HepG2 (cell line): Measurements from ENCODE around the gene SLC2A4. TPM values are rescaled to one million over a fixed set of nuclear protein-coding genes. Genes with fewer than 3 reads are reported as not detected.

Experiments
- ATM ChIP-seq: fragments of 450-650 bp; IDR thresholded peaks from 2 replicates; pipeline ENCODE4 v1.7.1; 2017; ENCODE audit warnings: mild to moderate bottlenecking, borderline replicate concordance
- DR1 ChIP-seq: sonication (generic); formaldehyde crosslinking; IDR thresholded peaks from 2 replicates; pipeline ENCODE4 v1.8.0; 2021; ENCODE audit warnings: mild to moderate bottlenecking, missing genetic modification reagents, inconsistent platforms
- FIP1L1 ChIP-seq: fragments of 200-400 bp; formaldehyde crosslinking; IDR thresholded peaks from 2 replicates; pipeline ENCODE4 v1.6.1; 2018; ENCODE audit warnings: low read depth, mild to moderate bottlenecking, low read length, moderate library complexity, borderline replicate concordance; ENCODE audit not compliant: insufficient read depth
- GMEB1 ChIP-seq: sonication (generic); formaldehyde crosslinking; IDR thresholded peaks from 2 replicates; pipeline ENCODE4 v1.5.1; 2020; ENCODE audit warnings: missing genetic modification reagents, mild to moderate bottlenecking, borderline replicate concordance
- HDAC1 ChIP-seq: sonication (generic); formaldehyde crosslinking; IDR thresholded peaks from 2 replicates; pipeline ENCODE4 v1.5.1; 2020; ENCODE audit warnings: mild to moderate bottlenecking, missing genetic modification reagents
- SP5 ChIP-seq: IDR thresholded peaks from 2 replicates; pipeline ENCODE4 v1.6.1; 2016; ENCODE audit warnings: low read depth, borderline replicate concordance
- SRF ChIP-seq: IDR thresholded peaks from 2 replicates; pipeline ENCODE4 v1.6.1; 2011; ENCODE audit warnings: mild to moderate bottlenecking, low read depth, low read length, moderate library complexity
- XRCC5 ChIP-seq: fragments of 200-400 bp; formaldehyde crosslinking; optimal IDR thresholded peaks from 2 replicates; pipeline ENCODE3; 2017; ENCODE audit warnings: mild to moderate bottlenecking, low read length
- polyA plus RNA-seq, 8 experiments: library from polyadenylated mRNA; depleted of rRNA in 3 of 8; stranded (reverse) in 7 of 8; unstranded in 1 of 8; fragments of >200 nt; fragmentation: Illumina TruSeq in 4 of 8; extraction: Trizol in 4 of 8; gene quantifications; 2 replicates each; pipeline versions ENCODE4 v1.2.1 to v1.2.3, GENCODE V29; 2011 to 2016; ENCODE audit warnings: low read depth in 4 of 8, missing spikeins in 1 of 8, mixed read lengths in 1 of 8; ENCODE audit not compliant: insufficient read depth in 1 of 8
- total RNA-seq, 5 experiments: library from RNA; depleted of rRNA; stranded (reverse); fragments of >200 nt; fragmentation: Illumina TruSeq; extraction: Trizol; gene quantifications; 2 replicates each; pipeline ENCODE4 v1.2.3, GENCODE V29; 2016; ENCODE audit warnings: low read depth in 1 of 5
- TF ChIP-seq, protein P1 (sequence below): sonication (generic); formaldehyde crosslinking; IDR thresholded peaks from 2 replicates; pipeline ENCODE4 v1.4.0; 2020; ENCODE audit warnings: missing genetic modification reagents, borderline replicate concordance
- TF ChIP-seq, protein P2 (sequence below): sonication (generic); formaldehyde crosslinking; IDR thresholded peaks from 2 replicates; pipeline ENCODE4 v1.4.0; 2020; ENCODE audit warnings: missing genetic modification reagents, borderline replicate concordance
- TF ChIP-seq, protein P3 (sequence below): sonication (generic); formaldehyde crosslinking; IDR thresholded peaks from 2 replicates; pipeline ENCODE4 v1.9.0; 2021; ENCODE audit warnings: missing genetic modification reagents, borderline replicate concordance
- TF ChIP-seq, protein P4 (sequence below): sonication (generic); formaldehyde crosslinking; IDR thresholded peaks from 2 replicates; pipeline ENCODE4 v1.9.0; 2022; ENCODE audit warnings: missing genetic modification reagents, mild to moderate bottlenecking, borderline replicate concordance
- TF ChIP-seq, protein P5 (sequence below): sonication (generic); formaldehyde crosslinking; IDR thresholded peaks from 2 replicates; pipeline ENCODE4 v1.4.0; 2020; ENCODE audit warnings: missing genetic modification reagents, low read depth, mild to moderate bottlenecking, borderline replicate concordance

The SLC2A4 gene
- total and polyA plus RNA-seq, 2 of the 13 experiments (the other 11 are each of a cell fraction or from before 2014, with no cell fraction given) = 4.9 to 5.8 TPM

DNA sequence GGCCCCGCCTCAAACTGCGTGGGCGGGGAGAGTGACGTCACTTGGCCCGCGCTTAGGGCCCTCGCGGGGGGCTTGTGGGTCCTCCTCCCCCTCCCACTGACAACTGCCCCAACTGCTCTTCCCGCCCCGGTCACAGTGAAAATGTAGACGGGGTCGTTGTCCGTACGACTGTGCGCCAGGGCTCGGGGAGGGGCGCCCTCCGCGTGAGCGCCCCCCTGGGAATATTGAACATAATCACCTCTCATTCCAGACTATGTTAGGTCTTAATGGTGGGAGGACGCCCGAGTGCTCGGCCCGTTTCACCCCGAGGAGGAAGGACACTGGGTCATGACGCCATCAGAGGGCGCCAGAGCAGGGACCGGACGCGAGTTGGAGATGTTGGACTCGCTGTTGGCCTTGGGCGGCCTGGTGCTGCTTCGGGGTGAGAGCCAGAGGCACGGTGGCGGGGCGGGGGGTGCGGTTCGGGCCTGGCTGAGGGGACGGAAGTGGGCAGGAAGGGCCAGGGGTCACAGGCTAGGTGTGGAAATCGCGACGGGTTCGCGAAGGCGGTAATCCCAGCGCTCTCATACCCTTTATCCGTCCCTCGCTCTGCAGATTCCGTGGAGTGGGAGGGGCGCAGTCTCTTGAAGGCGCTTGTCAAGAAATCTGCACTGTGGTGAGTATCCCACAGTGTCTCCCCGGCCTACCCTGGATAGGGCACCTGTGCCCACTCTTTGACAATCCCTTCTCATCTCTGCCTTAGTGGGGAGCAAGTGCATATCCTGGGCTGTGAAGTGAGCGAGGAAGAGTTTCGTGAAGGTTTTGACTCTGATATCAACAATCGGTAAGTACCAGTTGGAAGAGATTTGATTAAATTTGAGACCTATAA, 29.1 kb upstream of the SLC2A4 start, which contains the start of gene ELP5 (continued):
- TF ChIP-seq GMEB1 (CRISPR knock-in tag) = peak; percentile 55; the same call in 1 of the 2 replicates
- TF ChIP-seq DR1 (CRISPR knock-in tag) = peak; percentile 73
- TF ChIP-seq, protein P1, sequence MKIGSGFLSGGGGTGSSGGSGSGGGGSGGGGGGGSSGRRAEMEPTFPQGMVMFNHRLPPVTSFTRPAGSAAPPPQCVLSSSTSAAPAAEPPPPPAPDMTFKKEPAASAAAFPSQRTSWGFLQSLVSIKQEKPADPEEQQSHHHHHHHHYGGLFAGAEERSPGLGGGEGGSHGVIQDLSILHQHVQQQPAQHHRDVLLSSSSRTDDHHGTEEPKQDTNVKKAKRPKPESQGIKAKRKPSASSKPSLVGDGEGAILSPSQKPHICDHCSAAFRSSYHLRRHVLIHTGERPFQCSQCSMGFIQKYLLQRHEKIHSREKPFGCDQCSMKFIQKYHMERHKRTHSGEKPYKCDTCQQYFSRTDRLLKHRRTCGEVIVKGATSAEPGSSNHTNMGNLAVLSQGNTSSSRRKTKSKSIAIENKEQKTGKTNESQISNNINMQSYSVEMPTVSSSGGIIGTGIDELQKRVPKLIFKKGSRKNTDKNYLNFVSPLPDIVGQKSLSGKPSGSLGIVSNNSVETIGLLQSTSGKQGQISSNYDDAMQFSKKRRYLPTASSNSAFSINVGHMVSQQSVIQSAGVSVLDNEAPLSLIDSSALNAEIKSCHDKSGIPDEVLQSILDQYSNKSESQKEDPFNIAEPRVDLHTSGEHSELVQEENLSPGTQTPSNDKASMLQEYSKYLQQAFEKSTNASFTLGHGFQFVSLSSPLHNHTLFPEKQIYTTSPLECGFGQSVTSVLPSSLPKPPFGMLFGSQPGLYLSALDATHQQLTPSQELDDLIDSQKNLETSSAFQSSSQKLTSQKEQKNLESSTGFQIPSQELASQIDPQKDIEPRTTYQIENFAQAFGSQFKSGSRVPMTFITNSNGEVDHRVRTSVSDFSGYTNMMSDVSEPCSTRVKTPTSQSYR = 0 out of 2 replicates have a peak, but pooled peaks have one; percentile 44
- TF ChIP-seq, protein P2, sequence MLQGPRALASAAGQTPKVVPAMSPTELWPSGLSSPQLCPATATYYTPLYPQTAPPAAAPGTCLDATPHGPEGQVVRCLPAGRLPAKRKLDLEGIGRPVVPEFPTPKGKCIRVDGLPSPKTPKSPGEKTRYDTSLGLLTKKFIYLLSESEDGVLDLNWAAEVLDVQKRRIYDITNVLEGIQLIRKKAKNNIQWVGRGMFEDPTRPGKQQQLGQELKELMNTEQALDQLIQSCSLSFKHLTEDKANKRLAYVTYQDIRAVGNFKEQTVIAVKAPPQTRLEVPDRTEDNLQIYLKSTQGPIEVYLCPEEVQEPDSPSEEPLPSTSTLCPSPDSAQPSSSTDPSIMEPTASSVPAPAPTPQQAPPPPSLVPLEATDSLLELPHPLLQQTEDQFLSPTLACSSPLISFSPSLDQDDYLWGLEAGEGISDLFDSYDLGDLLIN (CRISPR knock-in tag) = 0 out of 2 replicates have a peak, but pooled peaks have one; percentile 25
- TF ChIP-seq XRCC5 = peak; percentile 33
- TF ChIP-seq SRF = no peak
- 0 out of 2 replicates have a peak, but pooled peaks have one; percentile 73 for TF ChIP-seq FIP1L1
- TF ChIP-seq, protein P3, sequence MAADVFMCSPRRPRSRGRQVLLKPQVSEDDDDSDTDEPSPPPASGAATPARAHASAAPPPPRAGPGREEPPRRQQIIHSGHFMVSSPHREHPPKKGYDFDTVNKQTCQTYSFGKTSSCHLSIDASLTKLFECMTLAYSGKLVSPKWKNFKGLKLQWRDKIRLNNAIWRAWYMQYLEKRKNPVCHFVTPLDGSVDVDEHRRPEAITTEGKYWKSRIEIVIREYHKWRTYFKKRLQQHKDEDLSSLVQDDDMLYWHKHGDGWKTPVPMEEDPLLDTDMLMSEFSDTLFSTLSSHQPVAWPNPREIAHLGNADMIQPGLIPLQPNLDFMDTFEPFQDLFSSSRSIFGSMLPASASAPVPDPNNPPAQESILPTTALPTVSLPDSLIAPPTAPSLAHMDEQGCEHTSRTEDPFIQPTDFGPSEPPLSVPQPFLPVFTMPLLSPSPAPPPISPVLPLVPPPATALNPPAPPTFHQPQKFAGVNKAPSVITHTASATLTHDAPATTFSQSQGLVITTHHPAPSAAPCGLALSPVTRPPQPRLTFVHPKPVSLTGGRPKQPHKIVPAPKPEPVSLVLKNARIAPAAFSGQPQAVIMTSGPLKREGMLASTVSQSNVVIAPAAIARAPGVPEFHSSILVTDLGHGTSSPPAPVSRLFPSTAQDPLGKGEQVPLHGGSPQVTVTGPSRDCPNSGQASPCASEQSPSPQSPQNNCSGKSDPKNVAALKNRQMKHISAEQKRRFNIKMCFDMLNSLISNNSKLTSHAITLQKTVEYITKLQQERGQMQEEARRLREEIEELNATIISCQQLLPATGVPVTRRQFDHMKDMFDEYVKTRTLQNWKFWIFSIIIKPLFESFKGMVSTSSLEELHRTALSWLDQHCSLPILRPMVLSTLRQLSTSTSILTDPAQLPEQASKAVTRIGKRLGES (CRISPR knock-in tag) = no peak
- TF ChIP-seq, protein P4, sequence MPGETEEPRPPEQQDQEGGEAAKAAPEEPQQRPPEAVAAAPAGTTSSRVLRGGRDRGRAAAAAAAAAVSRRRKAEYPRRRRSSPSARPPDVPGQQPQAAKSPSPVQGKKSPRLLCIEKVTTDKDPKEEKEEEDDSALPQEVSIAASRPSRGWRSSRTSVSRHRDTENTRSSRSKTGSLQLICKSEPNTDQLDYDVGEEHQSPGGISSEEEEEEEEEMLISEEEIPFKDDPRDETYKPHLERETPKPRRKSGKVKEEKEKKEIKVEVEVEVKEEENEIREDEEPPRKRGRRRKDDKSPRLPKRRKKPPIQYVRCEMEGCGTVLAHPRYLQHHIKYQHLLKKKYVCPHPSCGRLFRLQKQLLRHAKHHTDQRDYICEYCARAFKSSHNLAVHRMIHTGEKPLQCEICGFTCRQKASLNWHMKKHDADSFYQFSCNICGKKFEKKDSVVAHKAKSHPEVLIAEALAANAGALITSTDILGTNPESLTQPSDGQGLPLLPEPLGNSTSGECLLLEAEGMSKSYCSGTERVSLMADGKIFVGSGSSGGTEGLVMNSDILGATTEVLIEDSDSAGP (CRISPR knock-in tag) = peak; percentile 97; the same call in 1 of the 2 replicates
- TF ChIP-seq SP5 = 0 out of 2 replicates have a peak, but pooled peaks have one; percentile 46
- TF ChIP-seq, protein P5, sequence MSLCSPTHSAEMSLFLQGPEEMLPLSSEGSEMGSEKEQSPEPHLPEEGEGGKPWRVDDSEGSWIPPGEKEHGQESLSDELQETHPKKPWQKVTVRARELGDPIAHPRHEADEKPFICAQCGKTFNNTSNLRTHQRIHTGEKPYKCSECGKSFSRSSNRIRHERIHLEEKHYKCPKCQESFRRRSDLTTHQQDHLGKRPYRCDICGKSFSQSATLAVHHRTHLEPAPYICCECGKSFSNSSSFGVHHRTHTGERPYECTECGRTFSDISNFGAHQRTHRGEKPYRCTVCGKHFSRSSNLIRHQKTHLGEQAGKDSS (CRISPR knock-in tag) = peak; percentile 96; the same call in 1 of the 2 replicates
- TF ChIP-seq HDAC1 = peak; percentile 94
- TF ChIP-seq ATM = no peak
